K562 (cell line): Measurements from ENCODE around the gene EXOC7. TPM values are rescaled to one million over a fixed set of nuclear protein-coding genes. Genes with fewer than 3 reads are reported as not detected.
A peak's percentile ranks its signal among the peaks of the same experiment; 100 is the strongest.

Source experiments
- ATAC-seq: fragments of 200-7000 bp; cut with Tn5 transposase; 3 replicates; pipeline ENCODE4 v1.9.1; 2020; ENCODE audit warnings: moderate library complexity
- BruUV-seq: library from RNA; stranded (reverse); fragments of 400-500 nt; replicated peaks from 2 replicates; lab custom pipeline; 2021; lab: Mats Ljungman, UMichigan
- CTCF ChIA-PET: fragments of 300-600 bp; formaldehyde crosslinking; extraction: SDS; loops from one replicate; lab custom pipeline; 2021; ENCODE audit warnings: low intra/inter-chr PET ratio; lab: Yijun Ruan, JAX
- POLR2A ChIA-PET: fragments of 300-600, 350-650 bp; sonication (Branson Sonifier 250); formaldehyde crosslinking; extraction: SDS; loops from one replicate; lab custom pipeline; 2021; ENCODE audit warnings: antibody characterized with exemption, inconsistent platforms; lab: Yijun Ruan, JAX
- DNase-seq, 4 experiments: peaks; one replicate each; pipeline versions ENCODE4 v3.0.0 to v3.0.0-alpha.2; 2011 to 2018; ENCODE audit warnings: low spot score in 3 of 4, mixed read lengths in 3 of 4; ENCODE audit errors: extremely low read depth in 1 of 4
- FAIRE-seq: peaks from 2 replicates; lab custom pipeline; 2011; peaks lifted over from hg19 to GRCh38; lab: Jason Lieb, UNC
- H2AFZ ChIP-seq: 2 replicates; pipeline ENCODE4 v1.6.0; 2011; ENCODE audit warnings: low read depth, low read length, control low read depth, inconsistent platforms
- H3K27ac ChIP-seq: fragments of 200-600 bp; 3 replicates; pipeline ENCODE4 v1.8.0; 2011; ENCODE audit warnings: low read depth, mild to moderate bottlenecking, control low read depth, inconsistent platforms, low read length, moderate library complexity, mixed read lengths; ENCODE audit errors: extremely low read depth
- H3K27me3 ChIP-seq, 2 experiments: fragments of 300-600 bp in 1 of 2; 2 replicates in 1 of 2; 3 replicates in 1 of 2; pipeline versions ENCODE4 v1.6.0 to v1.8.0; 2011; ENCODE audit warnings: inconsistent platforms in 2 of 2, low read length in 2 of 2, mild to moderate bottlenecking in 1 of 2, mixed read lengths in 1 of 2, moderate library complexity in 1 of 2; ENCODE audit not compliant: control insufficient read depth in 2 of 2, insufficient read depth in 2 of 2
- H3K36me3 ChIP-seq: fragments of 300-600 bp; 3 replicates; pipeline ENCODE4 v1.8.0; 2011; ENCODE audit warnings: mild to moderate bottlenecking, low read length, inconsistent platforms; ENCODE audit not compliant: control insufficient read depth, insufficient read depth
- H3K4me1 ChIP-seq, 2 experiments: fragments of 200-600 bp in 1 of 2; replicated peaks in 1 of 2; 2 replicates in 1 of 2; 3 replicates in 1 of 2; pipeline versions ENCODE4 v1.5.1 to v1.8.0; 2011; ENCODE audit warnings: inconsistent platforms in 2 of 2, low read length in 2 of 2, mild to moderate bottlenecking in 1 of 2, mixed read lengths in 1 of 2, moderate library complexity in 1 of 2; ENCODE audit not compliant: control insufficient read depth in 2 of 2, insufficient read depth in 2 of 2
- H3K4me2 ChIP-seq: 2 replicates; pipeline ENCODE4 v1.6.1; 2011; ENCODE audit warnings: low read length, control low read depth, inconsistent platforms, mixed read lengths; ENCODE audit not compliant: insufficient read depth
- H3K4me3 ChIP-seq: fragments of 200-600 bp; sonication (generic), shearing (Covaris generic); 2 replicates; pipeline ENCODE4 v1.5.1; 2016; ENCODE audit warnings: control low read depth, inconsistent platforms
- H3K79me2 ChIP-seq: fragments of 200-600 bp; 3 replicates; pipeline ENCODE4 v1.8.0; 2011; ENCODE audit warnings: low read length, inconsistent platforms; ENCODE audit not compliant: control insufficient read depth, insufficient read depth
- H3K9ac ChIP-seq, 2 experiments: 2 replicates each; pipeline versions ENCODE4 v1.6.0 to v1.6.1; 2011; ENCODE audit warnings: low read depth in 2 of 2, low read length in 2 of 2, control low read depth in 1 of 2, inconsistent platforms in 1 of 2, mild to moderate bottlenecking in 1 of 2, mixed read lengths in 1 of 2; ENCODE audit not compliant: insufficient read depth in 1 of 2
- H3K9me1 ChIP-seq: one replicate; pipeline ENCODE4 v1.6.0; 2011; ENCODE audit warnings: inconsistent platforms, mild to moderate bottlenecking, low read length, moderate library complexity; ENCODE audit not compliant: control insufficient read depth, insufficient read depth
- H3K9me3 ChIP-seq: replicated peaks from 2 replicates; pipeline ENCODE4 v1.5.1; 2011; ENCODE audit warnings: low read depth, low read length, inconsistent platforms; ENCODE audit not compliant: control insufficient read depth, insufficient read depth
- H4K20me1 ChIP-seq: replicated peaks from 2 replicates; pipeline ENCODE4 v1.6.1; 2011; ENCODE audit warnings: low read length, inconsistent platforms, mixed read lengths; ENCODE audit not compliant: control insufficient read depth, insufficient read depth
- OTX1 ChIP-seq: fragments of 450-650 bp; formaldehyde crosslinking; IDR thresholded peaks from 2 replicates; pipeline ENCODE4 v1.4.0; 2022; ENCODE audit warnings: mild to moderate bottlenecking
- POLR2H ChIP-seq: IDR thresholded peaks from 2 replicates; pipeline ENCODE4 v1.6.1; 2016; ENCODE audit warnings: missing genetic modification characterization, low read depth, mild to moderate bottlenecking, control low read depth, missing compliant biosample characterization, moderate library complexity
- RFX1 ChIP-seq: fragments of 450-650 bp; IDR thresholded peaks from 2 replicates; pipeline ENCODE4 v1.6.1; 2016; ENCODE audit warnings: mild to moderate bottlenecking, moderate library complexity
- WGBS: fragments of 100-300 bp; shearing (Covaris generic); methylation state at CpG from one replicate; pipeline ENCODE4 v1.1.6; 2016; ENCODE audit warnings: low coverage, mixed read lengths; ENCODE audit not compliant: insufficient coverage; ENCODE audit errors: missing lambda C conversion rate; 5-methylcytosine and 5-hydroxymethylcytosine counted together
- in situ Hi-C: fragments of 300-500 bp; cut with MboI; formaldehyde crosslinking; loops from 4 replicates; pipeline ENCODE4 v1.15.0; 2018; ENCODE audit warnings: inconsistent platforms, mixed read lengths
- intact Hi-C: fragments of 100-400 bp; cut with micrococcal nuclease; formaldehyde crosslinking; loops from 2 replicates; pipeline ENCODE4 v1.14.2; 2022
- polyA plus RNA-seq, 8 experiments: library from polyadenylated mRNA; depleted of rRNA in 4 of 8; stranded (reverse) in 5 of 8; unstranded in 3 of 8; fragments of >200 nt; fragmentation: Nextera tagmentation in 2 of 8; fragmentation: Illumina TruSeq in 1 of 8; extraction: Ambion mirVana in 2 of 8; extraction: Trizol in 1 of 8; gene quantifications; 2 replicates each; pipeline versions ENCODE4 v1.2.1 to v1.2.3, GENCODE V29; 2011 to 2014; ENCODE audit warnings: inconsistent platforms in 1 of 8, missing spikeins in 1 of 8
- total RNA-seq, 7 experiments: library from RNA; depleted of rRNA in 6 of 7; stranded (reverse); fragments of >200 nt in 6 of 7; fragmentation: Illumina TruSeq in 2 of 7; extraction: Trizol in 2 of 7; gene quantifications; 2 replicates each; pipeline versions ENCODE4 v1.2.1 to v1.2.3, GENCODE V29; 2011 to 2021; ENCODE audit warnings: low replicate concordance in 1 of 7
- TF ChIP-seq, protein P1 (sequence below): fragments of 450-650 bp; formaldehyde crosslinking; IDR thresholded peaks from 2 replicates; pipeline ENCODE4 v1.4.0; 2020; ENCODE audit warnings: mild to moderate bottlenecking, moderate library complexity

The EXOC7 gene
- total and polyA plus RNA-seq, 9 of the 15 experiments (the other 6 are each of a cell fraction or from before 2014, with no cell fraction given), result 18.6 to 57.0 (median 35.0) TPM

DNA sequence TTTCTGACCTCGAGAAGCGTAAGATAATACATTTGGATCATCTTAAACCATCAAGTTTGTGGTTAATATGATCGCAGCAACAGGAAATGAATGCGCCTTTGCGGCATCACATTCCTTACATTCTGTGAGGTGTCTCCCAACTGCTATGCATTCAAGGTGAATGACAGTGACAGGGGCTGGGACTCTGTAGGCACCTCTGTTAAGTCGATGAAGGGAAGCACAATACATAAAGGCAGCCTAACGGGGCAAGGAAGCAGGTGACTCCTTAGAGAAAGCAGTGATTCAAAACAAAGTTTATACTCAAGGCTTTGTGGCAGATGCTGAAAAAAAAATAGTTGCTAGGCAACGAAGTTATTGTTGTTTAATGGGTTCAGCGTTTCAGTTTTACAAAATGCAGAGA lies 54.9 kb downstream of the EXOC7 start:
- peaks cover 90% of the 10 kb centered on the region for H3K36me3 ChIP-seq
- DNase-seq, result no peak
- CTCF ChIA-PET, result no interaction called here

More for the DNA sequence above, 54.9 kb downstream of the EXOC7 start:
- Histone ChIP-seq H3K9ac (no peak overlapping the region), H3K9me3 (no peaks in the 10 kb centered on the region), H2AFZ (no peak overlapping the region)
- intact Hi-C loops, result no loop called here
- TF ChIP-seq POLR2H (tag) (no peak), OTX1 (CRISPR knock-in tag) (no peak), RFX1 (peak; percentile 74)
- TF ChIP-seq, protein P1, sequence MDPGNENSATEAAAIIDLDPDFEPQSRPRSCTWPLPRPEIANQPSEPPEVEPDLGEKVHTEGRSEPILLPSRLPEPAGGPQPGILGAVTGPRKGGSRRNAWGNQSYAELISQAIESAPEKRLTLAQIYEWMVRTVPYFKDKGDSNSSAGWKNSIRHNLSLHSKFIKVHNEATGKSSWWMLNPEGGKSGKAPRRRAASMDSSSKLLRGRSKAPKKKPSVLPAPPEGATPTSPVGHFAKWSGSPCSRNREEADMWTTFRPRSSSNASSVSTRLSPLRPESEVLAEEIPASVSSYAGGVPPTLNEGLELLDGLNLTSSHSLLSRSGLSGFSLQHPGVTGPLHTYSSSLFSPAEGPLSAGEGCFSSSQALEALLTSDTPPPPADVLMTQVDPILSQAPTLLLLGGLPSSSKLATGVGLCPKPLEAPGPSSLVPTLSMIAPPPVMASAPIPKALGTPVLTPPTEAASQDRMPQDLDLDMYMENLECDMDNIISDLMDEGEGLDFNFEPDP (CRISPR knock-in tag), result no peak
- TF ChIP-seq, all 486 proteins: peak for 1
- in situ Hi-C loops, result no loop called here
- H3K4me2 ChIP-seq, result no peak overlapping the region
- POLR2A ChIA-PET, result interaction anchor here (0.6 to 2.8 kb wide), 3 partner anchors 9 to 336 kb away, joined by 3 to 14 read pairs (median 5); no protein-coding TSS in a partner anchor
- H3K4me1 ChIP-seq, result peaks cover under 1 to 6% of the 10 kb centered on the region in 2 experiments; a peak in 2 of 5 replicates
- H3K9me1 ChIP-seq, result no peaks in the 10 kb centered on the region
- peaks cover 7% of the 10 kb centered on the region; the same call in 1 of the 3 replicates for H3K79me2 ChIP-seq
- no peak overlapping the region for H3K4me3 ChIP-seq
- H3K27me3 ChIP-seq, result no peaks in the 10 kb centered on the region
- ATAC-seq (no peak), FAIRE-seq (no peak)
- no peak overlapping the region for H3K27ac ChIP-seq
- H4K20me1 ChIP-seq, result no peaks in the 10 kb centered on the region
- 78% methylated on average over 9 of the region's 9 CpGs for WGBS
- no TSS peak for BruUV-seq
